WTC11 (cell line): Measurements from ENCODE around the gene E2F4. TPM values are rescaled to one million over a fixed set of nuclear protein-coding genes. Genes with fewer than 3 reads are reported as not detected.

ENCODE experiments used
- ATAC-seq: fragments of 200-7000 bp; cut with Tn5 transposase; 2 replicates; pipeline ENCODE4 v1.10.0; 2021; ENCODE audit warnings: mild to moderate bottlenecking, moderate library complexity
- CTCF ChIA-PET: fragments of 300-600 bp; sonication (Branson Sonifier 250); formaldehyde crosslinking; loops from one replicate; lab custom pipeline; 2021; ENCODE audit warnings: antibody characterized with exemption; lab: Charles Lee
- POLR2A ChIA-PET: fragments of 350-600 bp; sonication (Branson Sonifier 250); formaldehyde crosslinking; loops from one replicate; lab custom pipeline; 2021; ENCODE audit warnings: antibody characterized with exemption; lab: Charles Lee
- DNase-seq: peaks from one replicate; pipeline ENCODE4 v3.0.0; 2021; ENCODE audit warnings: low spot score
- H3K27ac Mint-ChIP-seq: 2 replicates; pipeline ENCODE4 v1.8.0; 2021; ENCODE audit warnings: mixed read lengths
- H3K27me3 Mint-ChIP-seq: 2 replicates; pipeline ENCODE4 v1.8.0; 2021; ENCODE audit warnings: low read depth, mild to moderate bottlenecking, moderate library complexity, mixed read lengths
- H3K36me3 Mint-ChIP-seq: 2 replicates; pipeline ENCODE4 v1.8.0; 2021; ENCODE audit warnings: mixed read lengths
- H3K4me1 Mint-ChIP-seq: 2 replicates; pipeline ENCODE4 v1.8.0; 2022; ENCODE audit warnings: mixed read lengths
- H3K4me3 Mint-ChIP-seq: 2 replicates; pipeline ENCODE4 v1.8.0; 2021; ENCODE audit warnings: mild to moderate bottlenecking, moderate library complexity, mixed read lengths
- H3K9me3 Mint-ChIP-seq: 2 replicates; pipeline ENCODE4 v1.8.0; 2021; ENCODE audit warnings: mixed read lengths
- ATF1 ChIP-seq: sonication (generic); formaldehyde crosslinking; IDR thresholded peaks from 2 replicates; pipeline ENCODE4 v1.8.1; 2023; ENCODE audit warnings: mild to moderate bottlenecking, moderate library complexity, missing genetic modification reagents
- CREB1 ChIP-seq: sonication (generic); formaldehyde crosslinking; IDR thresholded peaks from 2 replicates; pipeline ENCODE4 v1.8.0; 2023; ENCODE audit warnings: mild to moderate bottlenecking, missing genetic modification reagents
- ETV6 ChIP-seq: sonication (generic); formaldehyde crosslinking; IDR thresholded peaks from 2 replicates; pipeline ENCODE4 v1.8.1; 2022; ENCODE audit warnings: mild to moderate bottlenecking, missing genetic modification reagents
- FOXJ3 ChIP-seq: sonication (generic); formaldehyde crosslinking; IDR thresholded peaks from 2 replicates; pipeline ENCODE4 v1.9.0; 2021; ENCODE audit warnings: missing genetic modification reagents, mild to moderate bottlenecking, borderline replicate concordance
- FOXP4 ChIP-seq: sonication (generic); formaldehyde crosslinking; IDR thresholded peaks from 2 replicates; pipeline ENCODE4 v1.8.0; 2022; ENCODE audit warnings: mild to moderate bottlenecking, missing genetic modification reagents
- GABPB1 ChIP-seq: sonication (generic); formaldehyde crosslinking; IDR thresholded peaks from 2 replicates; pipeline ENCODE4 v1.8.1; 2023; ENCODE audit warnings: mild to moderate bottlenecking, missing genetic modification reagents
- GRHL2 ChIP-seq: fragments of 250-450 bp; sonication (Bioruptor Pico); IDR thresholded peaks from 2 replicates; pipeline ENCODE4 v1.8.0; 2022; ENCODE audit warnings: mild to moderate bottlenecking, moderate library complexity; ENCODE audit not compliant: insufficient replicate concordance, severe bottlenecking
- HMGA2 ChIP-seq: fragments of 250-450 bp; sonication (Bioruptor Pico); IDR thresholded peaks from 2 replicates; pipeline ENCODE4 v1.4.0; 2021; ENCODE audit warnings: mild to moderate bottlenecking, moderate library complexity
- HMGXB4 ChIP-seq: sonication (generic); formaldehyde crosslinking; IDR thresholded peaks from 2 replicates; pipeline ENCODE4 v1.8.1; 2023; ENCODE audit warnings: mild to moderate bottlenecking, moderate library complexity, missing genetic modification reagents
- JAZF1 ChIP-seq: fragments of 250-450 bp; sonication (Bioruptor Pico); IDR thresholded peaks from 2 replicates; pipeline ENCODE4 v1.9.0; 2021; ENCODE audit warnings: moderate library complexity, mild to moderate bottlenecking, inconsistent platforms
- MYBL2 ChIP-seq: sonication (generic); formaldehyde crosslinking; IDR thresholded peaks from 2 replicates; pipeline ENCODE4 v1.8.1; 2023; ENCODE audit warnings: mild to moderate bottlenecking, moderate library complexity, missing genetic modification reagents
- NFATC4 ChIP-seq: fragments of 250-450 bp; sonication (Bioruptor Pico); IDR thresholded peaks from 2 replicates; pipeline ENCODE4 v1.9.0; 2021; ENCODE audit warnings: mild to moderate bottlenecking
- PREB ChIP-seq: sonication (generic); formaldehyde crosslinking; IDR thresholded peaks from 2 replicates; pipeline ENCODE4 v1.8.1; 2022; ENCODE audit warnings: mild to moderate bottlenecking, missing genetic modification reagents, moderate library complexity, borderline replicate concordance
- RELA ChIP-seq: sonication (generic); formaldehyde crosslinking; IDR thresholded peaks from 2 replicates; pipeline ENCODE4 v1.8.1; 2022; ENCODE audit warnings: missing genetic modification reagents, mild to moderate bottlenecking, borderline replicate concordance
- SMAD3 ChIP-seq: sonication (generic); formaldehyde crosslinking; IDR thresholded peaks from 2 replicates; pipeline ENCODE4 v1.8.0; 2022; ENCODE audit warnings: missing genetic modification reagents, mild to moderate bottlenecking, borderline replicate concordance
- SOX15 ChIP-seq: fragments of 250-450 bp; sonication (Bioruptor Pico); IDR thresholded peaks from 2 replicates; pipeline ENCODE4 v1.9.0; 2021; ENCODE audit warnings: mild to moderate bottlenecking
- TEAD1 ChIP-seq: sonication (generic); formaldehyde crosslinking; IDR thresholded peaks from 2 replicates; pipeline ENCODE4 v1.8.0; 2022; ENCODE audit warnings: mild to moderate bottlenecking, missing genetic modification reagents
- ZNF532 ChIP-seq: fragments of 250-450 bp; sonication (Bioruptor Pico); IDR thresholded peaks from 2 replicates; pipeline ENCODE4 v1.9.0; 2021; ENCODE audit warnings: mild to moderate bottlenecking, borderline replicate concordance
- total RNA-seq: library from RNA; stranded (reverse); gene quantifications from 3 replicates; pipeline ENCODE4 v1.2.3, GENCODE V29; 2021

E2F4 gene
- total RNA-seq, 1 experiment from 2014 or later = 85.0 TPM

- POLR2A ChIA-PET = no interaction called here
- H3K27me3 Mint-ChIP-seq = peaks cover 5% of the 10 kb centered on the region
- CTCF ChIA-PET = interaction anchor here (1.2 kb wide), 1 partner anchor 230 kb away, joined by 5 read pairs; the partner anchor contains the start of gene CES3
- H3K4me1 Mint-ChIP-seq = peaks cover 29% of the 10 kb centered on the region
- ATAC-seq = no peak
- H3K27ac Mint-ChIP-seq = no peak overlapping the region
- H3K36me3 Mint-ChIP-seq = peaks cover 29% of the 10 kb centered on the region
- TF ChIP-seq SMAD3 (CRISPR knock-in tag) (no peak), ETV6 (no peak), JAZF1 (CRISPR knock-in tag) (no peak), HMGXB4 (no peak), HMGA2 (no peak), SOX15 (CRISPR knock-in tag) (no peak), FOXP4 (CRISPR knock-in tag) (no peak), ZNF532 (no peak)
- DNase-seq = no peak
- peak overlapping the region; percentile 87 for H3K4me3 Mint-ChIP-seq
- H3K9me3 Mint-ChIP-seq = no peaks in the 10 kb centered on the region
These were observed 452 bp upstream of the E2F4 start for GRCh38 chr16:67191411-67191994.

- peaks cover 23% of the 10 kb centered on the region for H3K4me1 Mint-ChIP-seq
- H3K9me3 Mint-ChIP-seq = no peaks in the 10 kb centered on the region
- no peaks in the 10 kb centered on the region for H3K27me3 Mint-ChIP-seq
- peak overlapping the region; percentile 63 for H3K27ac Mint-ChIP-seq
- ChIA-PET CTCF (interaction anchor here (0.6 to 1.5 kb wide), 7 partner anchors 18 to 280 kb away, joined by 3 to 6 read pairs (median 3); partner anchors contain the start of genes B3GNT9, CES3 and TMEM208), POLR2A (no interaction called here)
- ATAC-seq (no peak), DNase-seq (no peak)
- H3K4me3 Mint-ChIP-seq = peak overlapping the region; percentile 87
- peaks cover 36% of the 10 kb centered on the region for H3K36me3 Mint-ChIP-seq
- TF ChIP-seq RELA (CRISPR knock-in tag) = no peak
- no peak for TF ChIP-seq PREB (CRISPR knock-in tag)
These were observed 916 bp downstream of the E2F4 start for GRCh38 chr16:67192781-67193361.

GRCh38 chr16:67193536-67193935, 1.6 kb downstream of the E2F4 start:
- ATAC-seq = no peak
- Mint-ChIP-seq H3K9me3 (no peaks in the 10 kb centered on the region), H3K4me1 (peaks cover 28% of the 10 kb centered on the region), H3K27me3 (no peaks in the 10 kb centered on the region), H3K36me3 (peaks cover 36% of the 10 kb centered on the region), H3K27ac (no peak overlapping the region), H3K4me3 (peak overlapping the region; percentile 87)
- ChIA-PET CTCF (interaction anchor here (1.3 to 1.5 kb wide), 2 partner anchors 34 to 42 kb away, joined by 3 to 4 read pairs; partner anchors contain the start of genes B3GNT9 and TMEM208), POLR2A (no interaction called here)
- DNase-seq = no peak
- TF ChIP-seq MYBL2 (CRISPR knock-in tag) (no peak), TEAD1 (CRISPR knock-in tag) (no peak), FOXJ3 (CRISPR knock-in tag) (no peak), NFATC4 (CRISPR knock-in tag) (no peak), ATF1 (CRISPR knock-in tag) (no peak), CREB1 (no peak), GABPB1 (CRISPR knock-in tag) (no peak), ZNF532 (no peak), GRHL2 (CRISPR knock-in tag) (no peak)
